Keratinocyte (primary cell): ENCODE data around the gene SPEM3.

Source experiments
- CTCF ChIP-seq, 3 experiments: IDR thresholded peaks in 1 of 3; conservative IDR thresholded peaks in 1 of 3; optimal IDR thresholded peaks in 1 of 3; 2 replicates in 2 of 3; 3 replicates in 1 of 3; pipeline versions ENCODE3 to v1.5.1; 2011; ENCODE audit warnings: low read length in 3 of 3, mild to moderate bottlenecking in 3 of 3, moderate library complexity in 2 of 3, control low read depth in 1 of 3, inconsistent platforms in 1 of 3; ENCODE audit not compliant: insufficient read depth in 2 of 3; ENCODE audit errors: extremely low read depth in 1 of 3
- EZH2 ChIP-seq: IDR thresholded peaks from one replicate; pipeline ENCODE4 v1.6.1; 2012; ENCODE audit warnings: inconsistent platforms, mild to moderate bottlenecking, low read length, moderate library complexity

DNA sequence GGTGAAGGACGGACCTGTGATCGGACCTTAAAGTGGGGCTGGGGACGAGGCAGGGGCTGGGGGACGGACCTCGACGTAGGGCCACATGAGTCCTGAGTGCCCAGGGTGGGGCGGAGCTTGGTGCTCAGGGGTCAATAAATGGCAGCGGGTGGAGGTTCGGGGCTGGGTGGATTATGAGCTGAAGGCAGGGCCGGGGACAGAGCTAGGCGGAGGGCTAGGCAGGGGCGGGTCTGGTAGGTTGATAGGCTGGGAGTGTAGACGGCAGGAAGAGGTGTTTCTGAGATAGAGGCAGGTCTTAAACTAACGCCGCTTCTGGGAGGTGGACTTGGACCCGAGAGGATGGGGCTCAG lies 16.9 kb downstream of the SPEM3 start:
- TF ChIP-seq CTCF (optimal IDR thresholded peaks at IDR 0.05 in 1 of 3, IDR thresholded peaks at IDR 0.05 in 1 of 3, conservative IDR thresholded peaks at IDR 0.05 in 1 of 3; ENCODE audit: extremely low read depth in 1 of 3, insufficient read depth in 2 of 3, low read length in 3 of 3) (no peak), EZH2 (no peak)
